ENCODE data around the gene VEPH1. TPM values are rescaled to one million over a fixed set of nuclear protein-coding genes. Genes with fewer than 3 reads are reported as not detected.

The VEPH1 gene
- total and polyA plus RNA-seq, 5 donors from 2014 or later, result 2.6 TPM; not detected in 4

- Mint-ChIP-seq H3K27me3 (no peaks in the 10 kb centered on the region), H3K4me3 (no peak overlapping the region), H3K27ac (no peak overlapping the region), H3K9me3 (peaks cover 0 to 4% (median 0%) of the 10 kb centered on the region in 7 donors), H3K4me1 (no peaks in the 10 kb centered on the region), H3K36me3 (no peaks in the 10 kb centered on the region)
- H3K27me3 ChIP-seq (ENCODE audit: control insufficient read depth, insufficient read depth, low read length), result no peaks in the 10 kb centered on the region
- H3K36me3 ChIP-seq (ENCODE audit: control insufficient read depth, insufficient read depth, low read length), result no peaks in the 10 kb centered on the region
- H3K4me1 ChIP-seq (ENCODE audit: control insufficient read depth, insufficient read depth, low read length, poor library complexity, severe bottlenecking), result no peaks in the 10 kb centered on the region
- H3K4me3 ChIP-seq (ENCODE audit: low read depth, low read length), result no peak overlapping the region
- no peak for ATAC-seq (ENCODE audit: low read depth in 2 of 2)
- no peaks in the 10 kb centered on the region for H3K9me3 ChIP-seq (ENCODE audit: control insufficient read depth in 2 of 2, low read length in 2 of 2)
- no peak for DNase-seq
- H3K27ac ChIP-seq (ENCODE audit: insufficient read depth, low read length, poor library complexity, severe bottlenecking), result no peak overlapping the region
These were observed 111.1 kb downstream of the VEPH1 start for GRCh38 chr3:157392104-157392503.

- no peak overlapping the region for H3K27ac ChIP-seq (ENCODE audit: insufficient read depth, low read length, poor library complexity, severe bottlenecking)
- no peak overlapping the region for H3K4me3 ChIP-seq (ENCODE audit: low read depth, low read length)
- DNase-seq (no peak), ATAC-seq (ENCODE audit: low read depth in 2 of 2) (no peak)
- Mint-ChIP-seq H3K9me3 (peaks cover 0 to 4% (median 0%) of the 10 kb centered on the region in 7 donors), H3K27me3 (no peaks in the 10 kb centered on the region), H3K4me3 (no peak overlapping the region), H3K27ac (no peak overlapping the region), H3K4me1 (no peaks in the 10 kb centered on the region), H3K36me3 (no peaks in the 10 kb centered on the region)
- no peaks in the 10 kb centered on the region for H3K4me1 ChIP-seq (ENCODE audit: control insufficient read depth, insufficient read depth, low read length, poor library complexity, severe bottlenecking)
- no peaks in the 10 kb centered on the region for H3K27me3 ChIP-seq (ENCODE audit: control insufficient read depth, insufficient read depth, low read length)
- H3K36me3 ChIP-seq (ENCODE audit: control insufficient read depth, insufficient read depth, low read length), result no peaks in the 10 kb centered on the region
- H3K9me3 ChIP-seq (ENCODE audit: control insufficient read depth in 2 of 2, low read length in 2 of 2), result no peaks in the 10 kb centered on the region
These were observed 112.3 kb downstream of the VEPH1 start for GRCh38 chr3:157390713-157391515.

GRCh38 chr3:157388976-157389375 lies 114.2 kb downstream of the VEPH1 start:
- Mint-ChIP-seq H3K27ac (no peak overlapping the region), H3K4me1 (no peaks in the 10 kb centered on the region), H3K4me3 (no peak overlapping the region), H3K27me3 (no peaks in the 10 kb centered on the region), H3K36me3 (no peaks in the 10 kb centered on the region), H3K9me3 (peaks cover 0 to 4% (median 0%) of the 10 kb centered on the region in 7 donors)
- H3K36me3 ChIP-seq (ENCODE audit: control insufficient read depth, insufficient read depth, low read length), result no peaks in the 10 kb centered on the region
- H3K9me3 ChIP-seq (ENCODE audit: control insufficient read depth in 2 of 2, low read length in 2 of 2), result no peaks in the 10 kb centered on the region
- no peak for ATAC-seq (ENCODE audit: low read depth in 2 of 2)
- no peaks in the 10 kb centered on the region for H3K4me1 ChIP-seq (ENCODE audit: control insufficient read depth, insufficient read depth, low read length, poor library complexity, severe bottlenecking)
- no peaks in the 10 kb centered on the region for H3K27me3 ChIP-seq (ENCODE audit: control insufficient read depth, insufficient read depth, low read length)
- no peak for DNase-seq
- no peak overlapping the region for H3K4me3 ChIP-seq (ENCODE audit: low read depth, low read length)
- H3K27ac ChIP-seq (ENCODE audit: insufficient read depth, low read length, poor library complexity, severe bottlenecking), result no peak overlapping the region

GRCh38 chr3:157387708-157388435 lies 115.3 kb downstream of the VEPH1 start:
- Histone ChIP-seq H3K9me3 (ENCODE audit: control insufficient read depth in 2 of 2, low read length in 2 of 2) (no peaks in the 10 kb centered on the region), H3K27me3 (ENCODE audit: control insufficient read depth, insufficient read depth, low read length) (no peaks in the 10 kb centered on the region), H3K4me3 (ENCODE audit: low read depth, low read length) (no peak overlapping the region), H3K27ac (ENCODE audit: insufficient read depth, low read length, poor library complexity, severe bottlenecking) (no peak overlapping the region), H3K4me1 (ENCODE audit: control insufficient read depth, insufficient read depth, low read length, poor library complexity, severe bottlenecking) (no peaks in the 10 kb centered on the region), H3K36me3 (ENCODE audit: control insufficient read depth, insufficient read depth, low read length) (no peaks in the 10 kb centered on the region)
- H3K4me3 Mint-ChIP-seq, result no peak overlapping the region
- H3K36me3 Mint-ChIP-seq, result no peaks in the 10 kb centered on the region
- H3K27ac Mint-ChIP-seq, result no peak overlapping the region
- H3K4me1 Mint-ChIP-seq, result no peaks in the 10 kb centered on the region
- peaks cover 0 to 4% (median 0%) of the 10 kb centered on the region in 7 donors for H3K9me3 Mint-ChIP-seq
- DNase-seq (no peak), ATAC-seq (ENCODE audit: low read depth in 2 of 2) (no peak)
- H3K27me3 Mint-ChIP-seq, result no peaks in the 10 kb centered on the region

GRCh38 chr3:157384491-157384890 lies 118.7 kb downstream of the VEPH1 start:
- H3K36me3 ChIP-seq (ENCODE audit: control insufficient read depth, insufficient read depth, low read length), result no peaks in the 10 kb centered on the region
- Mint-ChIP-seq H3K27ac (no peak overlapping the region), H3K4me1 (no peaks in the 10 kb centered on the region), H3K27me3 (no peaks in the 10 kb centered on the region), H3K36me3 (no peaks in the 10 kb centered on the region), H3K4me3 (no peak overlapping the region), H3K9me3 (peaks cover 0 to 2% (median 0%) of the 10 kb centered on the region in 7 donors)
- H3K4me3 ChIP-seq (ENCODE audit: low read depth, low read length), result no peak overlapping the region
- H3K27me3 ChIP-seq (ENCODE audit: control insufficient read depth, insufficient read depth, low read length), result no peaks in the 10 kb centered on the region
- H3K4me1 ChIP-seq (ENCODE audit: control insufficient read depth, insufficient read depth, low read length, poor library complexity, severe bottlenecking), result no peaks in the 10 kb centered on the region
- no peak for DNase-seq
- H3K9me3 ChIP-seq (ENCODE audit: control insufficient read depth in 2 of 2, low read length in 2 of 2), result no peaks in the 10 kb centered on the region
- no peak for ATAC-seq (ENCODE audit: low read depth in 2 of 2)
- no peak overlapping the region for H3K27ac ChIP-seq (ENCODE audit: insufficient read depth, low read length, poor library complexity, severe bottlenecking)

- Mint-ChIP-seq H3K4me3 (no peak overlapping the region), H3K27ac (no peak overlapping the region), H3K27me3 (no peaks in the 10 kb centered on the region), H3K36me3 (no peaks in the 10 kb centered on the region), H3K9me3 (peaks cover 0 to 2% (median 0%) of the 10 kb centered on the region in 7 donors), H3K4me1 (no peaks in the 10 kb centered on the region)
- H3K4me3 ChIP-seq (ENCODE audit: low read depth, low read length), result no peak overlapping the region
- no peaks in the 10 kb centered on the region for H3K9me3 ChIP-seq (ENCODE audit: control insufficient read depth in 2 of 2, low read length in 2 of 2)
- H3K27ac ChIP-seq (ENCODE audit: insufficient read depth, low read length, poor library complexity, severe bottlenecking), result no peak overlapping the region
- no peaks in the 10 kb centered on the region for H3K27me3 ChIP-seq (ENCODE audit: control insufficient read depth, insufficient read depth, low read length)
- H3K4me1 ChIP-seq (ENCODE audit: control insufficient read depth, insufficient read depth, low read length, poor library complexity, severe bottlenecking), result no peaks in the 10 kb centered on the region
- DNase-seq (no peak), ATAC-seq (ENCODE audit: low read depth in 2 of 2) (no peak)
- H3K36me3 ChIP-seq (ENCODE audit: control insufficient read depth, insufficient read depth, low read length), result no peaks in the 10 kb centered on the region
These were observed 119.2 kb downstream of the VEPH1 start for GRCh38 chr3:157384031-157384430.

- Mint-ChIP-seq H3K27me3 (no peaks in the 10 kb centered on the region), H3K4me3 (no peak overlapping the region), H3K9me3 (peaks cover 0 to 2% (median 0%) of the 10 kb centered on the region in 7 donors), H3K36me3 (no peaks in the 10 kb centered on the region), H3K4me1 (no peaks in the 10 kb centered on the region), H3K27ac (no peak overlapping the region)
- no peaks in the 10 kb centered on the region for H3K36me3 ChIP-seq (ENCODE audit: control insufficient read depth, insufficient read depth, low read length)
- DNase-seq (no peak), ATAC-seq (ENCODE audit: low read depth in 2 of 2) (no peak)
- H3K27ac ChIP-seq (ENCODE audit: insufficient read depth, low read length, poor library complexity, severe bottlenecking), result no peak overlapping the region
- H3K27me3 ChIP-seq (ENCODE audit: control insufficient read depth, insufficient read depth, low read length), result no peaks in the 10 kb centered on the region
- no peaks in the 10 kb centered on the region for H3K9me3 ChIP-seq (ENCODE audit: control insufficient read depth in 2 of 2, low read length in 2 of 2)
- H3K4me1 ChIP-seq (ENCODE audit: control insufficient read depth, insufficient read depth, low read length, poor library complexity, severe bottlenecking), result no peaks in the 10 kb centered on the region
- H3K4me3 ChIP-seq (ENCODE audit: low read depth, low read length), result no peak overlapping the region
These were observed 121.6 kb downstream of the VEPH1 start for GRCh38 chr3:157381606-157382005.
